ENCODE data around the gene BRSK1. TPM values are rescaled to one million over a fixed set of nuclear protein-coding genes. Genes with fewer than 3 reads are reported as not detected.

BRSK1 gene
- polyA plus RNA-seq, 1 experiment, result 9.5 TPM

DNA sequence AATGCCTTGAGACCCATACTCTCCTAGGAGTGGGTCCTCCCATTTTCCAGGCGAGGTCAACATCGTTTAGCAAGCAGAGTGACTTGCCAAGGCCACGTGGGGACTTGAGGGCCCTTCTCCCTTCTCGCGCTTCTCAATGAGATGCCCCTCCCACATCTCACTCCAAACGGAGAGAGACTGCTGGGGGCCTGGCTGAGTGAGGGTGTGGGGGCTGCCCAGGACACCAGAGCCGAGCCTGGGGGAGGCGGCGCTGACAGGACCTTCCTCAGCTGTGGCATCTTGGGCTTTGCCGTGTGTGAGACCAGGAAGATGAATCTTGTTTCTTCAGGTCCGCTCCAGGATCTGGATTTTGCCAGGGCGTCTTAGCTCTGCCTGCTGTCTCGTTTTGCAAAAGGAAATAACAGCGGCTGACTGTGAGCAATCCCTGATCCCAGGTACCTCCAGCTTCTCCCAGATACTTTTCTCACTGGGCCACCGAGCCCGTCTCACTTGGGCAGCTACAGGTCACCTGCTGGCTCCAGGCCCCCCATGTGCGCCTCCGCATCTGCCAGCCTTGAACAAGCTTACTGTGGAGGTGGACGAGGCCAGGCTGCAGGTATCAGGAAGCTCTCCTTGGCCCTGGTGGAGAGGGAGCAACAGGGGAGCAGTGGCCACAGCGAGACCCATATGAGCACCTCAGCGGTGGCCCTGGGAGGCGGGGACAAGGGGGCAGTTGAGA lies 64.7 kb downstream of the BRSK1 start:
- TF ChIP-seq, protein P1, sequence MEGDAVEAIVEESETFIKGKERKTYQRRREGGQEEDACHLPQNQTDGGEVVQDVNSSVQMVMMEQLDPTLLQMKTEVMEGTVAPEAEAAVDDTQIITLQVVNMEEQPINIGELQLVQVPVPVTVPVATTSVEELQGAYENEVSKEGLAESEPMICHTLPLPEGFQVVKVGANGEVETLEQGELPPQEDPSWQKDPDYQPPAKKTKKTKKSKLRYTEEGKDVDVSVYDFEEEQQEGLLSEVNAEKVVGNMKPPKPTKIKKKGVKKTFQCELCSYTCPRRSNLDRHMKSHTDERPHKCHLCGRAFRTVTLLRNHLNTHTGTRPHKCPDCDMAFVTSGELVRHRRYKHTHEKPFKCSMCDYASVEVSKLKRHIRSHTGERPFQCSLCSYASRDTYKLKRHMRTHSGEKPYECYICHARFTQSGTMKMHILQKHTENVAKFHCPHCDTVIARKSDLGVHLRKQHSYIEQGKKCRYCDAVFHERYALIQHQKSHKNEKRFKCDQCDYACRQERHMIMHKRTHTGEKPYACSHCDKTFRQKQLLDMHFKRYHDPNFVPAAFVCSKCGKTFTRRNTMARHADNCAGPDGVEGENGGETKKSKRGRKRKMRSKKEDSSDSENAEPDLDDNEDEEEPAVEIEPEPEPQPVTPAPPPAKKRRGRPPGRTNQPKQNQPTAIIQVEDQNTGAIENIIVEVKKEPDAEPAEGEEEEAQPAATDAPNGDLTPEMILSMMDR (IDR thresholded peaks at IDR 0.05; ENCODE audit: low read depth, low read length), result no peak
- Histone ChIP-seq H3K9me3 (ENCODE audit: control insufficient read depth, insufficient read depth, low read length) (no peaks in the 10 kb centered on the region; the same call in 1 of the 2 replicates), H3K4me3 (ENCODE audit: low read depth, low read length) (no peak overlapping the region), H3K27ac (ENCODE audit: low read depth, low read length) (no peak overlapping the region), H3K27me3 (ENCODE audit: control insufficient read depth, insufficient read depth, low read length) (peaks cover 16% of the 10 kb centered on the region)
- POLR2A ChIA-PET, result interaction anchor here (0.8 kb wide), 1 partner anchor 9 kb away, joined by 3 read pairs; no protein-coding TSS in a partner anchor
- CTCF ChIA-PET, result interaction anchor here (1.3 kb wide), 2 partner anchors 9 kb away, joined by 4 to 6 read pairs; partner anchors contain the start of gene KMT5C
- no peak for DNase-seq (ENCODE audit: low read depth, low spot score)

DNA sequence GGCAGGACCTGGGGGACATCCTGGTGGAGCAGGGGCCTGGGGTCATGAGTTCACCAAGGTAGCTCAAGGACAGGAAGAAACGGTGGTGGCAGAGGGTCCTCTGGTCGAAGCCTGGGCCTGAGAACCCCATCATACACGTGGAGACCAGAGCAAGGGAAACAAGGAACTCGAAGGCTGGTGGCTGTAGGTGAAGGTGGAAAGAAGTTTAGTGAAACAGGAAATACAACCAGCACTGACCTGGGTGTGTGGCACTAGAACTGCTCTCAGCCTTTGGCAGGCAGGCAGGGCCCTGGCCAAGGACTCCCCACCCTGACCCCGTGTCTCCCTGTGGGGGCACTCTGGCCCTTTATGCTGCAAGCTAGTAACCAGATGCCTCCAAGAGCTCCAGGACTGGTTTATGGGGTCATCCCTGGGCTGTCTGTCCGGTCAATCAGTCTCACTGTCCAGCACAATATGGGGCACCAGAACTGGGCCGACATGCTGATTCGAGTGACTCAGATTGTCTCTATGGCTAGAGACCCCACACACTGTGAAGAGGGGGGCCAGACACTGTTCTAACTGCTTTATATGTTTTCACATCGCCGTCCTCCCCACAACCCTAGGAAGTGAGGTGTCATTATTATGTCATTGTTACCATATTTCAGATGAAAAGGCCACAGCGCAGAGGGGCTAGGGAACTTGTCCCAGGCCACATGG lies 67.0 kb downstream of the BRSK1 start:
- POLR2A ChIA-PET, result no interaction called here
- TF ChIP-seq, protein P1 (IDR thresholded peaks at IDR 0.05; ENCODE audit: low read depth, low read length), result no peak
- H3K4me3 ChIP-seq (ENCODE audit: low read depth, low read length), result no peak overlapping the region
- DNase-seq (ENCODE audit: low read depth, low spot score), result no peak
- H3K27ac ChIP-seq (ENCODE audit: low read depth, low read length), result no peak overlapping the region
- CTCF ChIA-PET, result no interaction called here
- peaks cover 22% of the 10 kb centered on the region for H3K27me3 ChIP-seq (ENCODE audit: control insufficient read depth, insufficient read depth, low read length)
- H3K9me3 ChIP-seq (ENCODE audit: control insufficient read depth, insufficient read depth, low read length), result no peaks in the 10 kb centered on the region; the same call in 1 of the 2 replicates

DNA sequence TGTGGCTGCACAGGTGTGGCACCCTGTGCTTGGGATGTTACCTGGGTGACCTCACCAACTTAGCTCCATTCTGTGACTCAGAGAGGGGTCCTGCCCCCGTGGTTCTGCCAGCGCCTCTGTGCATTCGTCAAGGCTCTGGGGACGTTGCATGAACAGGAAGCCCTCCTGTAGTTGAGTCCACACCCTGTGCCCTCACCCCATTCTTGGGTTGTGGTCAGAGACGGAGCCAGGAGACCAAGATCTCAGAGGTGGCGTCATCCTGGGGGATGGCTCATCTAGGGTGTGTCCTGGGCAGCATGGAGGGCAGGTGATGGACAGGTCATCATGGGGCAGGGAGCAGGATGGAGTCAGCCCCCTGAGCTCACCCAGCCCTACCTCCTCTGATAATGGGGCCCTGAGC lies 68.2 kb downstream of the BRSK1 start:
- ChIA-PET POLR2A (interaction anchor here (0.9 kb wide), 1 partner anchor 11 kb away, joined by 5 read pairs; the partner anchor contains the start of gene GARIN5B), CTCF (no interaction called here)
- Histone ChIP-seq H3K27ac (ENCODE audit: low read depth, low read length) (no peak overlapping the region), H3K4me3 (ENCODE audit: low read depth, low read length) (no peak overlapping the region), H3K27me3 (ENCODE audit: control insufficient read depth, insufficient read depth, low read length) (peaks cover 24% of the 10 kb centered on the region), H3K9me3 (ENCODE audit: control insufficient read depth, insufficient read depth, low read length) (no peaks in the 10 kb centered on the region; the same call in 1 of the 2 replicates)
- TF ChIP-seq, protein P1 (IDR thresholded peaks at IDR 0.05; ENCODE audit: low read depth, low read length), result no peak
- no peak for DNase-seq (ENCODE audit: low read depth, low spot score)

DNA sequence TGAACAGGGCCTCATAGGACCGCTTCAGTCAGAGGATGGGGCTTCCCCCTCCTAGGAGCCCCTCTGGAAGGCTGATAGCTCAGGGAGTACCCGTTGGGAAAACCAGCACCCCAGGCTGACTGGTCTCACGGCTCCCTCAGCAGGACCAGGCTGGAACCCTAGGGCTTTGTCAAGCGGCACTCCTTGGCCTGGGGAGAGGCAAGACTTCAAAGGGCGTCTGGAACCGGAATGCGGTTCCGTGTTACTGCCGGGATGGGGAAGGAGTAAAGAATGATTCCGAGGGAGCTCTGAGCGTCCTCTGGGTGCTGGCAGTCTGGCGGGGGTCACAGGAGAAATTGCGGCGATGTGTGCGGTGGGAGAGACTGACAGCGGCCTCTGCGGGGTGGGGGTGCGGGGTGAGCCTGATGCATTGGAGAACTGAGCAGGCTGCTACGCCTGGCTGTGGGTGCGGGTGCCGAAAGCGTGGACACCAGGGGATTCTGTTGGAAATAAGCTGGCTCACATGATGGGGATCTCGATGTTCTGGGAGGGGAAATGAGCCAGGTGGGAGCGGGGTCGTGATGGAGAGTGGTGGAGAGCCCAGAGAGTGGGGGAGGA lies 68.8 kb downstream of the BRSK1 start:
- ChIA-PET CTCF (interaction anchor here (1.2 kb wide), 1 partner anchor 61 kb away, joined by 3 read pairs; no protein-coding TSS in a partner anchor), POLR2A (interaction anchor here (0.9 kb wide), 1 partner anchor 11 kb away, joined by 5 read pairs; the partner anchor contains the start of gene GARIN5B)
- H3K27ac ChIP-seq (ENCODE audit: low read depth, low read length), result no peak overlapping the region
- TF ChIP-seq, protein P1 (IDR thresholded peaks at IDR 0.05; ENCODE audit: low read depth, low read length), result no peak
- DNase-seq (ENCODE audit: low read depth, low spot score), result no peak
- H3K27me3 ChIP-seq (ENCODE audit: control insufficient read depth, insufficient read depth, low read length), result peaks cover 24% of the 10 kb centered on the region
- no peaks in the 10 kb centered on the region; the same call in 1 of the 2 replicates for H3K9me3 ChIP-seq (ENCODE audit: control insufficient read depth, insufficient read depth, low read length)
- no peak overlapping the region for H3K4me3 ChIP-seq (ENCODE audit: low read depth, low read length)

All from AG04450 (cell line).